ENCODE measurements around the gene PSENEN. TPM values are rescaled to one million over a fixed set of nuclear protein-coding genes. Genes with fewer than 3 reads are reported as not detected.

Gene PSENEN
- total and polyA plus RNA-seq, 9 of the 15 experiments (the other 6 are each of a cell fraction or from before 2014, with no cell fraction given): 34.5 to 299 (median 61.1) TPM

DNA sequence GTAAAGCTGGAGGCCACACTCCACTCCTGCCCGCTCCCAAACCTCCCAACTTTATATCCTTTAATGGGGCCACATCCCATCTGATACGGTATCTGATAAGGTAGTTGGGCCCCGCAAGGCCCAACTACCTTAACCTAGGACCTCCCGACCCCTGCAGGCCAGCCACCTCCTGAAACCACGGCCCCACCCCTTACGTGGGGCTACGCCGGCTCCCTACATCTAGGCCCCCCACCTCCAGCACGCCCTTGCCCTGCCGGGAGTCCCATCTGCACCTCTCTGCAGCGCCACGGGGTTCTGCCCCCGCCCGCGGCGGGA is 5.4 kb upstream of the PSENEN start (continued):
- TF ChIP-seq REST (IDR thresholded peaks at IDR 0.05; ENCODE audit: borderline replicate concordance): no peak
- peak; percentile 18; the same call in 1 of the 2 replicates for TF ChIP-seq REST (CRISPR knock-in tag; IDR thresholded peaks at IDR 0.05; ENCODE audit: low read depth)
- no peak for TF ChIP-seq ZC3H4 (CRISPR knock-in tag; IDR thresholded peaks at IDR 0.05; ENCODE audit: borderline replicate concordance)
- TF ChIP-seq, protein P1, sequence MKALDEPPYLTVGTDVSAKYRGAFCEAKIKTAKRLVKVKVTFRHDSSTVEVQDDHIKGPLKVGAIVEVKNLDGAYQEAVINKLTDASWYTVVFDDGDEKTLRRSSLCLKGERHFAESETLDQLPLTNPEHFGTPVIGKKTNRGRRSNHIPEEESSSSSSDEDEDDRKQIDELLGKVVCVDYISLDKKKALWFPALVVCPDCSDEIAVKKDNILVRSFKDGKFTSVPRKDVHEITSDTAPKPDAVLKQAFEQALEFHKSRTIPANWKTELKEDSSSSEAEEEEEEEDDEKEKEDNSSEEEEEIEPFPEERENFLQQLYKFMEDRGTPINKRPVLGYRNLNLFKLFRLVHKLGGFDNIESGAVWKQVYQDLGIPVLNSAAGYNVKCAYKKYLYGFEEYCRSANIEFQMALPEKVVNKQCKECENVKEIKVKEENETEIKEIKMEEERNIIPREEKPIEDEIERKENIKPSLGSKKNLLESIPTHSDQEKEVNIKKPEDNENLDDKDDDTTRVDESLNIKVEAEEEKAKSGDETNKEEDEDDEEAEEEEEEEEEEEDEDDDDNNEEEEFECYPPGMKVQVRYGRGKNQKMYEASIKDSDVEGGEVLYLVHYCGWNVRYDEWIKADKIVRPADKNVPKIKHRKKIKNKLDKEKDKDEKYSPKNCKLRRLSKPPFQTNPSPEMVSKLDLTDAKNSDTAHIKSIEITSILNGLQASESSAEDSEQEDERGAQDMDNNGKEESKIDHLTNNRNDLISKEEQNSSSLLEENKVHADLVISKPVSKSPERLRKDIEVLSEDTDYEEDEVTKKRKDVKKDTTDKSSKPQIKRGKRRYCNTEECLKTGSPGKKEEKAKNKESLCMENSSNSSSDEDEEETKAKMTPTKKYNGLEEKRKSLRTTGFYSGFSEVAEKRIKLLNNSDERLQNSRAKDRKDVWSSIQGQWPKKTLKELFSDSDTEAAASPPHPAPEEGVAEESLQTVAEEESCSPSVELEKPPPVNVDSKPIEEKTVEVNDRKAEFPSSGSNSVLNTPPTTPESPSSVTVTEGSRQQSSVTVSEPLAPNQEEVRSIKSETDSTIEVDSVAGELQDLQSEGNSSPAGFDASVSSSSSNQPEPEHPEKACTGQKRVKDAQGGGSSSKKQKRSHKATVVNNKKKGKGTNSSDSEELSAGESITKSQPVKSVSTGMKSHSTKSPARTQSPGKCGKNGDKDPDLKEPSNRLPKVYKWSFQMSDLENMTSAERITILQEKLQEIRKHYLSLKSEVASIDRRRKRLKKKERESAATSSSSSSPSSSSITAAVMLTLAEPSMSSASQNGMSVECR (CRISPR knock-in tag; IDR thresholded peaks at IDR 0.05): no peak
- TF ChIP-seq HOMEZ (CRISPR knock-in tag; IDR thresholded peaks at IDR 0.05): no peak
- TF ChIP-seq KDM2B (CRISPR knock-in tag; IDR thresholded peaks at IDR 0.05): 0 out of 2 replicates have a peak, but pooled peaks have one; percentile 86
- TF ChIP-seq CUX1 (CRISPR knock-in tag; IDR thresholded peaks at IDR 0.05): no peak
